ENCODE data around the gene SRR.

SRR gene

GRCh38 chr17:2372180-2372579 lies 68.4 kb downstream of the SRR start:
- no peak for DNase-seq

GRCh38 chr17:2372681-2373080 lies 68.9 kb downstream of the SRR start:
- no peak for DNase-seq

DNA sequence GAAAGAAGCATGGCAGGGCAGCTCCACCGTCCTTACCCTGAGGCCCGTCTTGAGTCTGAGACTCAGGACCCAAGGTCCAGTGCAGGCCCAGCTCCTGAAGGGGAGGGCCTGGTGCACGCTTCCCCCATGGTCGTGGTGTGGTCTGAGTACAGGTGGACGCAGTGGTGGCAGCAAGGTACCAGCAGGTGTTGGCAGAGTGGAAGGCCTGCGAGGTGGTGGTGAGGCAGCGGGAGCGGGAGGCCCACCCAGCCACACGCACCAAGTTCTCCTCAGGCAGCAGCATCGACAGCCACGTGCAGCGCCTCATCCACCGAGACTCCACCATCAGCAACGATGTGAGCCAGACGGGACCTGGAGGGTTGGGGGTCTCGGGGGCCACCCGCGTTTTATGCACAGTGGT lies 69.4 kb downstream of the SRR start:
- DNase-seq: no peak

All from fibroblast of skin of scalp (primary cell).